ENCODE measurements around the gene RALGAPB.
A peak's percentile ranks its signal among the peaks of the same experiment; 100 is the strongest.

Gene RALGAPB

GRCh38 chr20:38573413-38573812 is 100.8 kb downstream of the RALGAPB start:
- Histone ChIP-seq H4K8ac (ENCODE audit: low read length) (no peak overlapping the region), H3K18ac (ENCODE audit: low read depth in 1 of 2, low read length in 2 of 2) (no peak overlapping the region), H3K4me2 (ENCODE audit: low read length, poor library complexity, severe bottlenecking) (no peak overlapping the region), H3K23ac (ENCODE audit: low read length in 2 of 2) (no peak overlapping the region), H3K4me3 (ENCODE audit: insufficient read depth in 1 of 2, low read depth in 1 of 2, low read length in 2 of 2) (no peak overlapping the region), H4K91ac (ENCODE audit: low read length) (no peak overlapping the region), H3K4me1 (ENCODE audit: control insufficient read depth, insufficient read depth, low read depth, low read length) (peaks cover 10% of the 10 kb centered on the region), H3K9ac (ENCODE audit: low read length) (no peak overlapping the region), H2BK120ac (ENCODE audit: low read depth, low read length) (no peak overlapping the region), H2BK15ac (ENCODE audit: low read depth, poor library complexity, severe bottlenecking) (no peak overlapping the region), H3K4ac (ENCODE audit: low read depth in 1 of 2, low read length in 2 of 2) (no peak overlapping the region), H3K9me3 (ENCODE audit: control insufficient read depth, low read length) (no peaks in the 10 kb centered on the region), H2AFZ (ENCODE audit: low read depth, low read length) (no peak overlapping the region), H3K14ac (ENCODE audit: low read length in 2 of 2) (no peak overlapping the region), H3K79me1 (replicated peaks; ENCODE audit: low read length, poor library complexity, severe bottlenecking) (peaks cover 3% of the 10 kb centered on the region), H3K27ac (ENCODE audit: low read length, poor library complexity, severe bottlenecking) (no peak overlapping the region), H3K36me3 (ENCODE audit: control insufficient read depth in 1 of 2, insufficient read depth in 2 of 2, low read depth in 1 of 2, low read length in 2 of 2) (peaks cover 3 to 90% of the 10 kb centered on the region in 2 experiments), H2BK12ac (ENCODE audit: low read length in 2 of 2) (no peak overlapping the region), H2AK5ac (ENCODE audit: low read length, severe bottlenecking) (no peak overlapping the region), H2BK5ac (ENCODE audit: low read depth, low read length, poor library complexity, severe bottlenecking) (no peak overlapping the region), H3K27me3 (ENCODE audit: control insufficient read depth in 1 of 2, insufficient read depth in 1 of 2, low read length in 2 of 2) (no peaks in the 10 kb centered on the region)
- WGBS: 84% methylated on average over 7 of the region's 7 CpGs
- no peak for DNase-seq

GRCh38 chr20:38579219-38579910 is 106.7 kb downstream of the RALGAPB start:
- H3K9me3 ChIP-seq (ENCODE audit: control insufficient read depth, low read length): no peaks in the 10 kb centered on the region
- no peak overlapping the region for H3K4me3 ChIP-seq (ENCODE audit: insufficient read depth in 1 of 2, low read depth in 1 of 2, low read length in 2 of 2)
- no peak overlapping the region for H4K91ac ChIP-seq (ENCODE audit: low read length)
- DNase-seq: no peak
- no peak overlapping the region for H3K9ac ChIP-seq (ENCODE audit: low read length)
- H2BK120ac ChIP-seq (ENCODE audit: low read depth, low read length): no peak overlapping the region
- no peak overlapping the region for H2BK12ac ChIP-seq (ENCODE audit: low read length in 2 of 2)
- no peak overlapping the region for H2BK15ac ChIP-seq (ENCODE audit: low read depth, poor library complexity, severe bottlenecking)
- H3K4me2 ChIP-seq (ENCODE audit: low read length, poor library complexity, severe bottlenecking): no peak overlapping the region
- H3K4me1 ChIP-seq (ENCODE audit: control insufficient read depth, insufficient read depth, low read depth, low read length): peaks cover 29% of the 10 kb centered on the region
- 74% methylated on average over 7 of the region's 7 CpGs for WGBS
- no peak overlapping the region for H3K18ac ChIP-seq (ENCODE audit: low read depth in 1 of 2, low read length in 2 of 2)
- peaks cover 0 to 42% of the 10 kb centered on the region in 2 experiments for H3K36me3 ChIP-seq (ENCODE audit: control insufficient read depth in 1 of 2, insufficient read depth in 2 of 2, low read depth in 1 of 2, low read length in 2 of 2)
- H3K23ac ChIP-seq (ENCODE audit: low read length in 2 of 2): no peak overlapping the region
- H3K79me1 ChIP-seq (replicated peaks; ENCODE audit: low read length, poor library complexity, severe bottlenecking): no peaks in the 10 kb centered on the region
- H4K8ac ChIP-seq (ENCODE audit: low read length): no peak overlapping the region
- no peak overlapping the region for H3K14ac ChIP-seq (ENCODE audit: low read length in 2 of 2)
- peaks cover 3 to 24% of the 10 kb centered on the region in 2 experiments for H3K27me3 ChIP-seq (ENCODE audit: control insufficient read depth in 1 of 2, insufficient read depth in 1 of 2, low read length in 2 of 2)
- peak overlapping the region; percentile 47 for H2AK5ac ChIP-seq (ENCODE audit: low read length, severe bottlenecking)
- no peak overlapping the region for H2BK5ac ChIP-seq (ENCODE audit: low read depth, low read length, poor library complexity, severe bottlenecking)
- peak overlapping the region; percentile 17 for H3K27ac ChIP-seq (ENCODE audit: low read length, poor library complexity, severe bottlenecking)
- H3K4ac ChIP-seq (ENCODE audit: low read depth in 1 of 2, low read length in 2 of 2): no peak overlapping the region
- no peak overlapping the region for H2AFZ ChIP-seq (ENCODE audit: low read depth, low read length)

- no peak overlapping the region for H3K14ac ChIP-seq (ENCODE audit: low read length in 2 of 2)
- no peak overlapping the region for H3K27ac ChIP-seq (ENCODE audit: low read length, poor library complexity, severe bottlenecking)
- H3K4me3 ChIP-seq (ENCODE audit: insufficient read depth in 1 of 2, low read depth in 1 of 2, low read length in 2 of 2): no peak overlapping the region
- no peak overlapping the region for H2BK120ac ChIP-seq (ENCODE audit: low read depth, low read length)
- peaks cover 29% of the 10 kb centered on the region for H3K4me1 ChIP-seq (ENCODE audit: control insufficient read depth, insufficient read depth, low read depth, low read length)
- no peaks in the 10 kb centered on the region for H3K79me1 ChIP-seq (replicated peaks; ENCODE audit: low read length, poor library complexity, severe bottlenecking)
- H3K27me3 ChIP-seq (ENCODE audit: control insufficient read depth in 1 of 2, insufficient read depth in 1 of 2, low read length in 2 of 2): peaks cover 3 to 25% of the 10 kb centered on the region in 2 experiments
- no peak overlapping the region for H2BK15ac ChIP-seq (ENCODE audit: low read depth, poor library complexity, severe bottlenecking)
- H4K91ac ChIP-seq (ENCODE audit: low read length): no peak overlapping the region
- no peak overlapping the region for H3K23ac ChIP-seq (ENCODE audit: low read length in 2 of 2)
- WGBS: 90% methylated on average over 4 of the region's 4 CpGs
- H4K8ac ChIP-seq (ENCODE audit: low read length): no peak overlapping the region
- H3K9me3 ChIP-seq (ENCODE audit: control insufficient read depth, low read length): no peaks in the 10 kb centered on the region
- no peak overlapping the region for H3K18ac ChIP-seq (ENCODE audit: low read depth in 1 of 2, low read length in 2 of 2)
- no peak overlapping the region for H3K4ac ChIP-seq (ENCODE audit: low read depth in 1 of 2, low read length in 2 of 2)
- H3K9ac ChIP-seq (ENCODE audit: low read length): no peak overlapping the region
- H3K4me2 ChIP-seq (ENCODE audit: low read length, poor library complexity, severe bottlenecking): no peak overlapping the region
- H2BK5ac ChIP-seq (ENCODE audit: low read depth, low read length, poor library complexity, severe bottlenecking): no peak overlapping the region
- no peak for DNase-seq
- H3K36me3 ChIP-seq (ENCODE audit: control insufficient read depth in 1 of 2, insufficient read depth in 2 of 2, low read depth in 1 of 2, low read length in 2 of 2): peaks cover 0 to 36% of the 10 kb centered on the region in 2 experiments
- H2BK12ac ChIP-seq (ENCODE audit: low read length in 2 of 2): no peak overlapping the region
- H2AFZ ChIP-seq (ENCODE audit: low read depth, low read length): no peak overlapping the region
- H2AK5ac ChIP-seq (ENCODE audit: low read length, severe bottlenecking): no peak overlapping the region
These were observed 107.3 kb downstream of the RALGAPB start for GRCh38 chr20:38579921-38580320.

- Histone ChIP-seq H2BK120ac (ENCODE audit: low read depth, low read length) (no peak within 1 kb of the TSS), H3K4me1 (ENCODE audit: control insufficient read depth, insufficient read depth, low read depth, low read length) (peaks cover 29% of the 10 kb centered on the region), H3K4me2 (ENCODE audit: low read length, poor library complexity, severe bottlenecking) (no peak within 1 kb of the TSS), H3K14ac (ENCODE audit: low read length in 2 of 2) (peak within 1 kb of the TSS in 1 of 2 experiments; percentile 26), H2AK5ac (ENCODE audit: low read length, severe bottlenecking) (peak within 1 kb of the TSS; percentile 26), H3K36me3 (ENCODE audit: control insufficient read depth in 1 of 2, insufficient read depth in 2 of 2, low read depth in 1 of 2, low read length in 2 of 2) (peaks cover 0 to 25% of the 10 kb centered on the region in 2 experiments), H3K27me3 (ENCODE audit: control insufficient read depth in 1 of 2, insufficient read depth in 1 of 2, low read length in 2 of 2) (peaks cover 3 to 29% of the 10 kb centered on the region in 2 experiments), H3K9me3 (ENCODE audit: control insufficient read depth, low read length) (no peaks in the 10 kb centered on the region), H4K8ac (ENCODE audit: low read length) (no peak within 1 kb of the TSS), H3K9ac (ENCODE audit: low read length) (no peak within 1 kb of the TSS), H2AFZ (ENCODE audit: low read depth, low read length) (no peak within 1 kb of the TSS), H4K91ac (ENCODE audit: low read length) (peak within 1 kb of the TSS; percentile 2), H3K4ac (ENCODE audit: low read depth in 1 of 2, low read length in 2 of 2) (no peak within 1 kb of the TSS), H2BK15ac (ENCODE audit: low read depth, poor library complexity, severe bottlenecking) (no peak within 1 kb of the TSS), H2BK5ac (ENCODE audit: low read depth, low read length, poor library complexity, severe bottlenecking) (no peak within 1 kb of the TSS), H3K27ac (ENCODE audit: low read length, poor library complexity, severe bottlenecking) (no peak within 1 kb of the TSS), H2BK12ac (ENCODE audit: low read length in 2 of 2) (no peak within 1 kb of the TSS), H3K23ac (ENCODE audit: low read length in 2 of 2) (no peak within 1 kb of the TSS), H3K4me3 (ENCODE audit: insufficient read depth in 1 of 2, low read depth in 1 of 2, low read length in 2 of 2) (no peak within 1 kb of the TSS), H3K79me1 (replicated peaks; ENCODE audit: low read length, poor library complexity, severe bottlenecking) (no peaks in the 10 kb centered on the region), H3K18ac (ENCODE audit: low read depth in 1 of 2, low read length in 2 of 2) (no peak within 1 kb of the TSS)
- 93% methylated on average over 5 of the region's 5 CpGs for WGBS
- no peak for DNase-seq
These were observed 108.4 kb downstream of the RALGAPB start, which contains the start of gene ADIG for GRCh38 chr20:38581013-38581412. TSS of gene ADIG (plus strand) at chr20:38581197. CDS start at chr20:38581251, 54 bp downstream.
